Adipose tissue (tissue), 3 donors: ENCODE results near the gene TIMMDC1. TPM values are rescaled to one million over a fixed set of nuclear protein-coding genes. Genes with fewer than 3 reads are reported as not detected.

Source experiments
- polyA plus RNA-seq, 3 donors: library from polyadenylated mRNA; stranded (reverse); fragments of 200-250 nt; gene quantifications; one replicate each; pipeline ENCODE4 v1.2.3, GENCODE V29; 2013
- donor health status: healthy with polysubstance abuse.
- donor health status: Bipolar disorder and iron deficiency.
- donor health status: healthy.

Gene TIMMDC1
- polyA plus RNA-seq, 3 donors, result 39.2 to 85.7 (median 76.3) TPM

Other genes with a start within 250 kb of the TIMMDC1 start
- gene ARHGAP31, start 204.2 kb upstream of the TIMMDC1 start, polyA plus RNA-seq, result 10 to 100 TPM in 1 of 3 donors, 1 to 10 TPM in 2; 2.0 to 17.1 (median 7.4) TPM
- 10 to 100 TPM; 11.4 to 20.4 (median 12.4) TPM for gene TMEM39A, start 34.9 kb upstream of the TIMMDC1 start, polyA plus RNA-seq
- 1 to 10 TPM; 4.9 to 7.6 (median 5.6) TPM for gene POGLUT1, start 29.6 kb upstream of the TIMMDC1 start, polyA plus RNA-seq
- under 1 TPM in 2 of 3 donors, not detected in 1; 0.06 to 0.14 TPM for gene CD80, start 61.1 kb downstream of the TIMMDC1 start, polyA plus RNA-seq
- 1 to 10 TPM; 5.4 to 6.5 (median 6.5) TPM for gene ADPRH, start 80.9 kb downstream of the TIMMDC1 start, polyA plus RNA-seq
- 1 to 10 TPM; 1.0 to 5.8 (median 2.7) TPM for gene PLA1A, start 99.3 kb downstream of the TIMMDC1 start, polyA plus RNA-seq
- gene POPDC2, start 162.0 kb downstream of the TIMMDC1 start, polyA plus RNA-seq, result 1 to 10 TPM in 2 of 3 donors, under 1 TPM in 1; 0.87 to 4.5 (median 1.7) TPM
- 100 to 1,000 TPM in 1 of 3 donors, 10 to 100 TPM in 2; 54.3 to 104 (median 78.3) TPM for gene COX17, start 178.9 kb downstream of the TIMMDC1 start, polyA plus RNA-seq
- 1 to 10 TPM in 2 of 3 donors, under 1 TPM in 1; 0.85 to 5.0 (median 3.1) TPM for gene CFAP91, start 204.5 kb downstream of the TIMMDC1 start, polyA plus RNA-seq